ENCODE measurements around the gene CFAP77.

The CFAP77 gene

GRCh38 chr9:132536124-132536523 lies 126.1 kb downstream of the CFAP77 start (continued):
- TF ChIP-seq CSRNP3 (CRISPR knock-in tag; IDR thresholded peaks at IDR 0.05) (no peak), ZNF565 (CRISPR knock-in tag; conservative IDR thresholded peaks at IDR 0.05; ENCODE audit: low read depth) (no peak), ZFP30 (CRISPR knock-in tag; IDR thresholded peaks at IDR 0.05) (no peak), ZNF8 (CRISPR knock-in tag; IDR thresholded peaks at IDR 0.05) (no peak), TCF4 (CRISPR knock-in tag; IDR thresholded peaks at IDR 0.05; ENCODE audit: borderline replicate concordance) (no peak), ZNF70 (CRISPR knock-in tag; IDR thresholded peaks at IDR 0.05) (no peak)

DNA sequence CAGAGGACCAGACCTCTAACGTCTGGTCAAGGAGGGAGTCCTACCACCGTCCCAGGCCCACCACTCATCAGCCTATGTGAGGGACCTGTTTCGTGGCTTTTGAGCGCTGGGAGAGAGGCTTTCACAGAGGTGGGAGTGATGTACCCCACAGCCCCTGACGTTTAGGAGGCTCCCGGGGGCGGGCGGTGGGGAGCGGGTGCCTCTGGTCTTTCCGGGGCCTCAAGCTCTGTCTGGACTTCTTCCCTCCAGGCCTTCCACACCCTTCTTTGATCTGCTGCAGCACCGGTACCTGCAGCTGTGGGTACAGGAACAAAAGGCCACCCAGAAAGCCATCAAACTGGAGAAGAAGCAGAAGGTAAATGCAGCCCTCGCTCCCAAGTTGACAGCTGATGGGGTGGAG lies 127.3 kb downstream of the CFAP77 start:
- TF ChIP-seq CSDC2 (CRISPR knock-in tag; IDR thresholded peaks at IDR 0.05) (no peak), RARB (CRISPR knock-in tag; IDR thresholded peaks at IDR 0.05) (no peak), ZNF8 (CRISPR knock-in tag; IDR thresholded peaks at IDR 0.05) (no peak), BACH2 (CRISPR knock-in tag; IDR thresholded peaks at IDR 0.05; ENCODE audit: borderline replicate concordance) (no peak), ZFP30 (CRISPR knock-in tag; IDR thresholded peaks at IDR 0.05) (no peak), ZNF565 (CRISPR knock-in tag; conservative IDR thresholded peaks at IDR 0.05; ENCODE audit: low read depth) (no peak), OSR1 (CRISPR knock-in tag; IDR thresholded peaks at IDR 0.05) (no peak), ZC3H10 (CRISPR knock-in tag; IDR thresholded peaks at IDR 0.05) (no peak)
- TF ChIP-seq, protein P1, sequence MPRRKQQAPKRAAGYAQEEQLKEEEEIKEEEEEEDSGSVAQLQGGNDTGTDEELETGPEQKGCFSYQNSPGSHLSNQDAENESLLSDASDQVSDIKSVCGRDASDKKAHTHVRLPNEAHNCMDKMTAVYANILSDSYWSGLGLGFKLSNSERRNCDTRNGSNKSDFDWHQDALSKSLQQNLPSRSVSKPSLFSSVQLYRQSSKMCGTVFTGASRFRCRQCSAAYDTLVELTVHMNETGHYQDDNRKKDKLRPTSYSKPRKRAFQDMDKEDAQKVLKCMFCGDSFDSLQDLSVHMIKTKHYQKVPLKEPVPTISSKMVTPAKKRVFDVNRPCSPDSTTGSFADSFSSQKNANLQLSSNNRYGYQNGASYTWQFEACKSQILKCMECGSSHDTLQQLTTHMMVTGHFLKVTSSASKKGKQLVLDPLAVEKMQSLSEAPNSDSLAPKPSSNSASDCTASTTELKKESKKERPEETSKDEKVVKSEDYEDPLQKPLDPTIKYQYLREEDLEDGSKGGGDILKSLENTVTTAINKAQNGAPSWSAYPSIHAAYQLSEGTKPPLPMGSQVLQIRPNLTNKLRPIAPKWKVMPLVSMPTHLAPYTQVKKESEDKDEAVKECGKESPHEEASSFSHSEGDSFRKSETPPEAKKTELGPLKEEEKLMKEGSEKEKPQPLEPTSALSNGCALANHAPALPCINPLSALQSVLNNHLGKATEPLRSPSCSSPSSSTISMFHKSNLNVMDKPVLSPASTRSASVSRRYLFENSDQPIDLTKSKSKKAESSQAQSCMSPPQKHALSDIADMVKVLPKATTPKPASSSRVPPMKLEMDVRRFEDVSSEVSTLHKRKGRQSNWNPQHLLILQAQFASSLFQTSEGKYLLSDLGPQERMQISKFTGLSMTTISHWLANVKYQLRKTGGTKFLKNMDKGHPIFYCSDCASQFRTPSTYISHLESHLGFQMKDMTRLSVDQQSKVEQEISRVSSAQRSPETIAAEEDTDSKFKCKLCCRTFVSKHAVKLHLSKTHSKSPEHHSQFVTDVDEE (CRISPR knock-in tag; IDR thresholded peaks at IDR 0.05), result no peak
- TF ChIP-seq, protein P2, sequence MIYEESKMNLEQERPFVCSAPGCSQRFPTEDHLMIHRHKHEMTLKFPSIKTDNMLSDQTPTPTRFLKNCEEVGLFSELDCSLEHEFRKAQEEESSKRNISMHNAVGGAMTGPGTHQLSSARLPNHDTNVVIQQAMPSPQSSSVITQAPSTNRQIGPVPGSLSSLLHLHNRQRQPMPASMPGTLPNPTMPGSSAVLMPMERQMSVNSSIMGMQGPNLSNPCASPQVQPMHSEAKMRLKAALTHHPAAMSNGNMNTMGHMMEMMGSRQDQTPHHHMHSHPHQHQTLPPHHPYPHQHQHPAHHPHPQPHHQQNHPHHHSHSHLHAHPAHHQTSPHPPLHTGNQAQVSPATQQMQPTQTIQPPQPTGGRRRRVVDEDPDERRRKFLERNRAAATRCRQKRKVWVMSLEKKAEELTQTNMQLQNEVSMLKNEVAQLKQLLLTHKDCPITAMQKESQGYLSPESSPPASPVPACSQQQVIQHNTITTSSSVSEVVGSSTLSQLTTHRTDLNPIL (CRISPR knock-in tag; IDR thresholded peaks at IDR 0.05; ENCODE audit: low read depth), result no peak
- no peak for ATAC-seq

DNA sequence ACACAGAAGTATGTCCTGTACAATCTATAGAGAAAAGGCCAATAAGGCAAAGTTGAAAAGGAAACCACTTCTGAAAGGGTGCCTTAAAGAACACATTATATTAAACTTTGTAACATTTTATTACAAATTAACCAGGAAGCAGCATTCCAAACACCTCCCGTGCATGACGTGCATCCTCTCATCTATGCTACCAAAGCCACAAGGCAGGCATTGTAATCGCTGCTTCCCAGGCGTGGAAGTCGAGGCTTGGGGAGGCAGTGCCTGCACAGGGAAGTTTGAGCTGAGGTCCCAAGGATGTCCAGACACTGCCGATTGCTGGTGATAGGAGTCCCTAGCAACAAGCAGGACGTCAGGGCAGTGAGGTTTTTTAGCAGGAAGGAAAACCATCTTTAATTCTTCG lies 128.1 kb downstream of the CFAP77 start:
- no peak for TF ChIP-seq PPARA (CRISPR knock-in tag; IDR thresholded peaks at IDR 0.05; ENCODE audit: borderline replicate concordance)
- no peak for TF ChIP-seq ISL1 (CRISPR knock-in tag; IDR thresholded peaks at IDR 0.05)
- no peak for TF ChIP-seq ARNTL (CRISPR knock-in tag; IDR thresholded peaks at IDR 0.05; ENCODE audit: borderline replicate concordance, low read depth)
- no peak for TF ChIP-seq ZNF565 (CRISPR knock-in tag; conservative IDR thresholded peaks at IDR 0.05; ENCODE audit: low read depth)
- ATAC-seq, result no peak

DNA sequence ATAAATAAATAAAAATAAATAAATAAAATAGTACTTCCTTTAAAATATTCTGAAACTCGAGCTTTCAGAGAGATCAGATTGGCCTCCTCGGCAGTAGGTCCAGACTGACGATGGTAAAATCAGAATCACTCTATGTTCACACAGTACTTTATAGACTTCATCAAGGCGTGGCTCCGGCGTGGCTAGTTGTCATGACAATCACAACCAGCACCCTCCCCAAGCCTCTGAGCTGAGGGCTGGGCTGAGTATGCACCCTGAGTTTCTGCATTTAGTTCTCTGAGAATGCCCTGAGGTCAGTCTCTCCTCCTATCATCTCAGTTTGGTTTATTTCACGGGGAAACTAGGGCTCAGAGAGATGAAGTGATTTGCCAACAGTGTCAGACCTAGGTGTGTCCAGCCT lies 129.1 kb downstream of the CFAP77 start:
- no peak for ATAC-seq
- no peak for TF ChIP-seq RARB (CRISPR knock-in tag; IDR thresholded peaks at IDR 0.05)
- TF ChIP-seq CSDC2 (CRISPR knock-in tag; IDR thresholded peaks at IDR 0.05), result no peak
- TF ChIP-seq PPARA (CRISPR knock-in tag; IDR thresholded peaks at IDR 0.05; ENCODE audit: borderline replicate concordance), result no peak
- TF ChIP-seq ARNTL (CRISPR knock-in tag; IDR thresholded peaks at IDR 0.05; ENCODE audit: borderline replicate concordance, low read depth), result no peak
- no peak for TF ChIP-seq ZFP3 (CRISPR knock-in tag; IDR thresholded peaks at IDR 0.05)
- no peak for TF ChIP-seq ZC3H10 (CRISPR knock-in tag; IDR thresholded peaks at IDR 0.05)
- TF ChIP-seq GLIS3 (CRISPR knock-in tag; IDR thresholded peaks at IDR 0.05), result no peak
- TF ChIP-seq OSR1 (CRISPR knock-in tag; IDR thresholded peaks at IDR 0.05), result no peak
- TF ChIP-seq, protein P3, sequence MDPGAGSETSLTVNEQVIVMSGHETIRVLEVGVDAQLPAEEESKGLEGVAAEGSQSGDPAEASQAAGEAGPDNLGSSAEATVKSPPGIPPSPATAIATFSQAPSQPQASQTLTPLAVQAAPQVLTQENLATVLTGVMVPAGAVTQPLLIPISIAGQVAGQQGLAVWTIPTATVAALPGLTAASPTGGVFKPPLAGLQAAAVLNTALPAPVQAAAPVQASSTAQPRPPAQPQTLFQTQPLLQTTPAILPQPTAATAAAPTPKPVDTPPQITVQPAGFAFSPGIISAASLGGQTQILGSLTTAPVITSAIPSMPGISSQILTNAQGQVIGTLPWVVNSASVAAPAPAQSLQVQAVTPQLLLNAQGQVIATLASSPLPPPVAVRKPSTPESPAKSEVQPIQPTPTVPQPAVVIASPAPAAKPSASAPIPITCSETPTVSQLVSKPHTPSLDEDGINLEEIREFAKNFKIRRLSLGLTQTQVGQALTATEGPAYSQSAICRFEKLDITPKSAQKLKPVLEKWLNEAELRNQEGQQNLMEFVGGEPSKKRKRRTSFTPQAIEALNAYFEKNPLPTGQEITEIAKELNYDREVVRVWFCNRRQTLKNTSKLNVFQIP (CRISPR knock-in tag; IDR thresholded peaks at IDR 0.05; ENCODE audit: borderline replicate concordance, low read depth), result no peak
- TF ChIP-seq ZNF70 (CRISPR knock-in tag; IDR thresholded peaks at IDR 0.05), result no peak
- TF ChIP-seq TOX (CRISPR knock-in tag; IDR thresholded peaks at IDR 0.05; ENCODE audit: borderline replicate concordance), result no peak
- no peak for TF ChIP-seq TCF4 (CRISPR knock-in tag; IDR thresholded peaks at IDR 0.05; ENCODE audit: borderline replicate concordance)
- TF ChIP-seq ZNF565 (CRISPR knock-in tag; conservative IDR thresholded peaks at IDR 0.05; ENCODE audit: low read depth), result no peak

All from SK-N-SH treated with all-trans-retinoic acid at 6 μM for 48 hours (cell line).